ENCODE measurements around the gene CDC42EP5. TPM values are rescaled to one million over a fixed set of nuclear protein-coding genes. Genes with fewer than 3 reads are reported as not detected.

The CDC42EP5 gene
- total RNA-seq, 2 donors from 2014 or later = not detected

Other genes with a start within 250 kb of the CDC42EP5 start
- under 1 TPM; 0.19 to 0.39 TPM for gene LILRA6, start 230.5 kb downstream of the CDC42EP5 start, total RNA-seq
- not detected for gene LILRB5, start 216.0 kb downstream of the CDC42EP5 start, total RNA-seq
- not detected for gene LILRB2, start 192.2 kb downstream of the CDC42EP5 start, total RNA-seq
- gene LILRA5, start 160.1 kb downstream of the CDC42EP5 start, total RNA-seq = not detected
- not detected for gene LILRA4, start 134.1 kb downstream of the CDC42EP5 start, total RNA-seq
- 10 to 100 TPM in 1 of 2 donors, 1 to 10 TPM in 1; 2.2 to 15.6 TPM for gene LAIR1, start 108.4 kb downstream of the CDC42EP5 start, total RNA-seq
- under 1 TPM in 1 of 2 donors, not detected in 1; 0.40 TPM for gene TTYH1, start 57.8 kb downstream of the CDC42EP5 start, total RNA-seq
- gene LENG8, start 24.1 kb downstream of the CDC42EP5 start, total RNA-seq = 100 to 1,000 TPM; 153 to 200 TPM
- gene LENG9, start 9.5 kb downstream of the CDC42EP5 start, total RNA-seq = 1 to 10 TPM; 3.1 to 4.4 TPM
- under 1 TPM in 1 of 2 donors, not detected in 1; 0.66 TPM for gene LAIR2, start 29.5 kb upstream of the CDC42EP5 start, total RNA-seq
- not detected for gene LILRA2, start 100.5 kb upstream of the CDC42EP5 start, total RNA-seq
- not detected for gene LILRA1, start 120.3 kb upstream of the CDC42EP5 start, total RNA-seq
- under 1 TPM in 1 of 2 donors, not detected in 1; 0.37 TPM for gene LILRB1, start 157.2 kb upstream of the CDC42EP5 start, total RNA-seq
- gene LILRB4, start 189.7 kb upstream of the CDC42EP5 start, total RNA-seq = not detected

Data from activated T-helper 17 cell treated with anti-CD3 and anti-CD28 coated beads, Interleukin-2, amount 50 U/mL, for 72 hours (primary cell).